ENCODE data around the gene LRRFIP1. TPM values are rescaled to one million over a fixed set of nuclear protein-coding genes. Genes with fewer than 3 reads are reported as not detected.

The LRRFIP1 gene
- total RNA-seq, 1 donor from 2014 or later = 115 TPM

DNA sequence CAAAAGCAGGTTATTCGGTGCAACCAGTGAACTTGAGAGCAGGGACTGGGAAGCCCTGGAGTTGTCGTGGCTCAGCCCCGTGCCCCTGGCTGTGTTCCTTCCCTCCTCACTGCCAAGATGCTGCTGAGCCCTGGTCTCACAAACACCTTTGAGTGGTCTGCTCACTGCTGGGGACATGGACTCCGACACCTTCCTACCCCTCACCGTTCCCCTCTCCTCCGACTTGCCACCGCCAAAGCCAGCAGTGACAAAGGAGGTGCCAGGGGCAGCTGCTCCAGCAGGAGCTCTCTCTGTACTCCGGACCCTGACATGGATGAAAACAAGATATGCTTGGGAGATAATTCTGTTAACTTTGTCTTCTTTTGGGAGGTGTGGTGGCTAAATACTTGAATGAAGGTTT, 17.9 kb downstream of the LRRFIP1 start:
- DNase-seq (ENCODE audit: low read depth) (no peak), FAIRE-seq (no peak)

DNA sequence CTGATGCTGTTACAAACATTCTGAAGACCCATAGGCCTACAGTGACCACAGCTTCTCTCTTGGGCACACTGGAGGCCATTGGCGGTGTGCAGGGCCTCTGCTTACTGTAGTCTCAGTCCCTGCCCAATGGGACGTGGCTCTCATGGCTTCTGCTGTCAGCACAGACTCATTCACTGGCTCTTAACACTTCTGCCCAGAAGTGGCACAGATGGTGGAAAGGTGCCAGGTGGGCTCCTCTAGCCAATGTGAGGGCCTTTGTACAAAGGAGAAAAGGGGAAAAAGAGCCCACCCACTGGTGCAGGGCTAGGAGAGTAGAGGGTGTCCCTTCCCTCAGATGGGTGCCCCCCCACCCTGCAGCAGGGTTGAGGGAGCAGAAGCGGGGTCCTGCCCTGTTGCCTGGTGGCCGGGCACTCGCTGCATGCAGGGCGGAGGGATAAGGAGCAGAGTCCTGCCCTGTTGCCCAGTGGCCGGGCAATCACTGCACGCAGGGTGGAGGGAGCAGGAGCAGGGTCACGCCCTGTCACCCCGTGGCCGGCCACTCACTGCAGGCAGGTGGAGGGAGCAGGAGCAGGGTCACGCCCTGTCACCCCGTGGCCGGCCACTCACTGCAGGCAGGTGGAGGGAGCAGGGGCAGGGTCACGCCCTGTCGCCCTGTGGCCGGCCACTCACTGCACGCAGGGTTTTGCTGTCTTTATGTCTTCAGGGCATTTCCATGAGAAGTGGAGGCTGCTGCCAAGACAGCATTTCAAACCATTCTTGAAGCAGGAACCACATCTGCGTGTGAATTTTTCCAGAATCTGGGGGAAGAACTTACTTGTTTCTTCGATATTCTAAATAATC, 20.0 kb downstream of the LRRFIP1 start:
- FAIRE-seq (no peak), DNase-seq (ENCODE audit: low read depth) (no peak)
- TF ChIP-seq, protein P1, sequence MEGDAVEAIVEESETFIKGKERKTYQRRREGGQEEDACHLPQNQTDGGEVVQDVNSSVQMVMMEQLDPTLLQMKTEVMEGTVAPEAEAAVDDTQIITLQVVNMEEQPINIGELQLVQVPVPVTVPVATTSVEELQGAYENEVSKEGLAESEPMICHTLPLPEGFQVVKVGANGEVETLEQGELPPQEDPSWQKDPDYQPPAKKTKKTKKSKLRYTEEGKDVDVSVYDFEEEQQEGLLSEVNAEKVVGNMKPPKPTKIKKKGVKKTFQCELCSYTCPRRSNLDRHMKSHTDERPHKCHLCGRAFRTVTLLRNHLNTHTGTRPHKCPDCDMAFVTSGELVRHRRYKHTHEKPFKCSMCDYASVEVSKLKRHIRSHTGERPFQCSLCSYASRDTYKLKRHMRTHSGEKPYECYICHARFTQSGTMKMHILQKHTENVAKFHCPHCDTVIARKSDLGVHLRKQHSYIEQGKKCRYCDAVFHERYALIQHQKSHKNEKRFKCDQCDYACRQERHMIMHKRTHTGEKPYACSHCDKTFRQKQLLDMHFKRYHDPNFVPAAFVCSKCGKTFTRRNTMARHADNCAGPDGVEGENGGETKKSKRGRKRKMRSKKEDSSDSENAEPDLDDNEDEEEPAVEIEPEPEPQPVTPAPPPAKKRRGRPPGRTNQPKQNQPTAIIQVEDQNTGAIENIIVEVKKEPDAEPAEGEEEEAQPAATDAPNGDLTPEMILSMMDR (IDR thresholded peaks at IDR 0.05; ENCODE audit: insufficient read depth, low read length, severe bottlenecking) = no peak
- Histone ChIP-seq H3K36me3 (ENCODE audit: control insufficient read depth, insufficient read depth, low read length) (no peaks in the 10 kb centered on the region), H3K4me3 (ENCODE audit: low read depth, low read length) (no peak overlapping the region), H3K27me3 (ENCODE audit: control insufficient read depth, insufficient read depth, low read length) (peaks cover 2% of the 10 kb centered on the region)

More for the DNA sequence above, 17.9 kb downstream of the LRRFIP1 start:
- TF ChIP-seq, protein P1 (IDR thresholded peaks at IDR 0.05; ENCODE audit: insufficient read depth, low read length, severe bottlenecking) = no peak
- H3K36me3 ChIP-seq (ENCODE audit: control insufficient read depth, insufficient read depth, low read length) = no peaks in the 10 kb centered on the region
- H3K27me3 ChIP-seq (ENCODE audit: control insufficient read depth, insufficient read depth, low read length) = peaks cover 2% of the 10 kb centered on the region
- H3K4me3 ChIP-seq (ENCODE audit: low read depth, low read length) = no peak overlapping the region

DNA sequence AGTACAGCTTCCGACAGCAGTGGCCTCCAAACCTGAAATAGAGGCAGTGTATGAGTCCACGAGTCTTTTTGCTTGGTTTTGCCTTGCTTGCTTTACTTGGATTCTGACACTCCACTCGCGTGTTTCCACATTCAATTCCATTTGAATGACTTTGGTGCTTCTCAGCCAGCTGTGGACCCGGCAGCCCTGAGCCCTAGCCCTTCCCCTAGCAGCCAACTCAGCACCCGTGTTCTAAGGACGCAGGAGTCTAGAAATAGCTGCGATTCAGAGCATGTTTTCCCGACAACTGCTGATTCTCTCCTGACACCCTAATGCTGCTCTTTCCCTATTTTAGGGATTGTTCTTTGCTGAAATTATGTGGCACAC, 20.6 kb downstream of the LRRFIP1 start:
- H3K27me3 ChIP-seq (ENCODE audit: control insufficient read depth, insufficient read depth, low read length) = peaks cover 2% of the 10 kb centered on the region
- no peak for FAIRE-seq
- TF ChIP-seq, protein P1 (IDR thresholded peaks at IDR 0.05; ENCODE audit: insufficient read depth, low read length, severe bottlenecking) = no peak
- no peak for DNase-seq (ENCODE audit: low read depth)
- no peaks in the 10 kb centered on the region for H3K36me3 ChIP-seq (ENCODE audit: control insufficient read depth, insufficient read depth, low read length)
- no peak overlapping the region for H3K4me3 ChIP-seq (ENCODE audit: low read depth, low read length)

DNA sequence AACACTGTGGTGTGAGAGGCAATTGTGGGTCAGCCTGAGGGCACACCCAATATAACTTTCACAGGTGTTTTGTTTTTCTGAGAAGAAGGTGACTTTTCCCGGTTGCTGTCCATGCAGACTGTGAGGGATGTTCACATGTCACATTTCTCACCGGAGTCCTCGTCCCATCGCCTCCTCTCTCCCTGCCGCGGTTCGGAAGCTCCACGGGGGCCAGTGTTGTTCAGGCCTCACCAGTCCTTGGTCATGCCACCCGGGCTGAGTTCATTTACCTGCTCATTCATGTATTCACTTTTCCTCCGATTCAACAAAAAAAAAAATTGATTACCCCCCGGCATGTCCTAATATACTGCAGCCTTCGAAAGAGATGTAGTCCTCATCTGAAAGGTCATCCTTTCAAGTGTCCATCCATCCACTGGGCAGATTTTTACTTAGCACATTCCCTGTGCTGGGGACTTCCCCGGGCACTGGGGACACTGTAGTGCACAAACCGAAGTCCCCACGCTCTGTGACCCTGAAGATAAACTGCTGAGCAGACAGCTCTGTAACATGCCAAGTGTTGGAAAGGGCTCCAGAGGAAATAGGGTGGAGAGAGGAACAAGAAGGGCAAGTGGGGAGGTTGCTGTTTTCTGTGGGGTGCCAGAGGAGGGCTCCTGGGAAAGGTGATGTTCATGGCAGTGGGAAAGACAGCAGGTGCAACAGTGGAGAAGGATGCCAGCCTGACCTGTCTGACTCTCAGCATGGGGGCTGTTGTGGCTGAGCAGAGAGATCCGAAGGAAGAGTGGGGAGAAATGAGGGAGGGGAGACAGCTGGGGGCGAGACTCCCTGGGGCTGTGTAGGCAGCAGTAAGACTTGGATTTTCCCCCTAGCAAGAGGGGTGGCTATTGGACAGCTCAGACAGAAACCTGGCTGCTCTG, 22.4 kb downstream of the LRRFIP1 start:
- peaks cover 2% of the 10 kb centered on the region for H3K27me3 ChIP-seq (ENCODE audit: control insufficient read depth, insufficient read depth, low read length)
- DNase-seq (ENCODE audit: low read depth) (no peak), FAIRE-seq (no peak)
- H3K4me3 ChIP-seq (ENCODE audit: low read depth, low read length) = no peak overlapping the region
- no peaks in the 10 kb centered on the region for H3K36me3 ChIP-seq (ENCODE audit: control insufficient read depth, insufficient read depth, low read length)
- TF ChIP-seq, protein P1 (IDR thresholded peaks at IDR 0.05; ENCODE audit: insufficient read depth, low read length, severe bottlenecking) = no peak

DNA sequence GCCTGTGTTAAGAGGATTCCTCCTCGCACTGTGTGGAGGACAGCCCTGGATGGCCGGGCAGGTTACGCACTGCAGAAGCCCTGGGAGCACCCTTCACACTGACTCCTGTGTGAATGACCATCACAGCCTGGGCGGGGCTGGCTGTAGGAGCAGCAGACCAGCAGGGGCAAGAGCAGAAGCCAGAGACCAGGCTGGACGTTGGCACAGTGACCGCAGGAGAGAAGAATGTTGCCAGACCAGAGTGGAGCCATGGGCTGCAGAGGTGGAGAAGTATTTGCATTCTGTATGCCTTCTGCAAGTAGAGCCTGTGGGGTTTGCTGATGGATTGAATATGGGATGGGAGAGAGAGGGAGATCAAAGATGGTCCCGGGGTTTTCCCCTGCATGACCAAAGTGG, 23.1 kb downstream of the LRRFIP1 start:
- DNase-seq (ENCODE audit: low read depth) (no peak), FAIRE-seq (no peak)
- Histone ChIP-seq H3K27me3 (ENCODE audit: control insufficient read depth, insufficient read depth, low read length) (peaks cover 2% of the 10 kb centered on the region), H3K4me3 (ENCODE audit: low read depth, low read length) (no peak overlapping the region), H3K36me3 (ENCODE audit: control insufficient read depth, insufficient read depth, low read length) (no peaks in the 10 kb centered on the region)
- TF ChIP-seq, protein P1 (IDR thresholded peaks at IDR 0.05; ENCODE audit: insufficient read depth, low read length, severe bottlenecking) = no peak

Measured in bronchial epithelial cell (primary cell).